HG02610 (cell line): ENCODE measurements around the gene NRG3.

Experiments used
- ATAC-seq: cut with Tn5 transposase; IDR thresholded peaks from one replicate; pipeline ENCODE4 v1.9.1; 2021; ENCODE audit warnings: mild to moderate bottlenecking, moderate library complexity; ENCODE audit not compliant: unreplicated experiment

NRG3 gene

DNA sequence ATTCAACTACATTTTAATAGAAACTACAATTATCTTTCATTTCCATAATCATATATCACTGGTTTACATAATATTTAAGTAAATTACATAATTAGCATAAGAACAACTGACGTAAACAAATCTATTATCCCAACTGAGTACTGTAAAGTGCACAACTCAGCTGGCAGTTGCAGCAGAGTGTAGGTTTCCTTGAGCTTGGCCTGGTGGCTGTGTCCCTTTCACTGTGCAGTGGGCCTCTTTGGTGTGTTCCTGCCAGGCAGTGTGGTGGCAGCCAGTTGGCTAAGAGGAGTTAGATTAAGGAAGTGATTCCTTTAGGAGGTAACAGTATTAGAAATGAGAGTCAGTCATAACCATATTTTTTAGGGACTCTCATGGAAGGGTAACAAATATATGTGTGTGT lies 7.0 kb downstream of the NRG3 start:
- ATAC-seq = no peak

DNA sequence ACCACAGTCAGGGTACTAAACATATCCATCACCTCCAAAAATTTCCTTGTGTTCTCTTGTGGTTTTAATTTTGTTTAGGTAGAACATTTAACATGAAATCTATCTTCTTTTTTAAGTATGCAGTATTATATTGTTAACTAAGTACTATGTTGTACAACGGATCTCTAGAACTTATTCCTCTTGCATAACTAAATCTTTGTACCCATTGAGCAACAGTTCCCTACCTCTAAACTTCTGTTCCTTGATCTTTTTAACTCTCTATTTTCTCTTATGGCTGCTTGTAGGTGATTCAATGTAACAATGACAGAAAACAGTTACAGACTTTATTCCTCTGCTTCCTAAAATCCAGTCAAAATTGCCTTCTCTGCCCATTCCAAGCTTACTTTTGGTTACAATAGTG lies 9.9 kb downstream of the NRG3 start:
- no peak for ATAC-seq

DNA sequence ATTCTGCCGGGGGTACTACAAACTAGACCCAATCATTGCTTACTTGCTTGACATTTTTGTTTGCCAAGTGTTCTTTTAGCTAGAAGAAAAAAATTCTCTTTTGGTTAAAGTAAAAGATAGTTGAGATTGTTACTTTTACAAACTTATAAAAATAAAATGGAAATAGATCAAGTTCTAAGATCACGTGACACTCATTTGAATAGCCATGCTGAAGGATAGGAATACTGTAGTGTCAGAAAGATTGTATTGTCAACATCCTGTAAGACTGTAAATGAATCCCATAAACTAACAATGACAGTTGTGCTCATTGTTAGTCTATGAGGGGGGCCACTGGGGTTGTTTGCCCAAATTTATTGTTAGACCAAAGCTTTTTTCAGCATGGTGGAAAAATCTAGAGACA lies 10.5 kb downstream of the NRG3 start:
- ATAC-seq = no peak

DNA sequence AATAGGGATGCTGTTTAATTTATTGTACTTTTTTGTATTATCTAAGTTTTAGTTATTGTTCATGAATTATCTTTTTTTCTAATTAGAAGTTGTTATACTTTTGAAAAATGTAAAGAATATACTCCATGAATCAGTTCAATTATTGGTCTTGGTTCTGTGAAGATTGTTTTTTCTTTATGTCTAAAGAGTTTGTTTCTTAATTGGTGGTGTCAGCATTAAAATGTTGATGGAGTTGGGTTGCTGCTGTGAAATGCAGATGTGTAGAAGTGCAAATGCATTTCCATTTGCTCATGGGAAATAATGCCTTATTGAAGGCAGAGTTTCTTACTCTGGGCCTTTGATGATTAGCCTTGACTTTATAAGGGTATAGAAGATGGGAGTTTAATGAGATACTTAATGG lies 11.9 kb downstream of the NRG3 start:
- no peak for ATAC-seq

GRCh38 chr10:81889181-81889769 lies 14.3 kb downstream of the NRG3 start:
- ATAC-seq = no peak

DNA sequence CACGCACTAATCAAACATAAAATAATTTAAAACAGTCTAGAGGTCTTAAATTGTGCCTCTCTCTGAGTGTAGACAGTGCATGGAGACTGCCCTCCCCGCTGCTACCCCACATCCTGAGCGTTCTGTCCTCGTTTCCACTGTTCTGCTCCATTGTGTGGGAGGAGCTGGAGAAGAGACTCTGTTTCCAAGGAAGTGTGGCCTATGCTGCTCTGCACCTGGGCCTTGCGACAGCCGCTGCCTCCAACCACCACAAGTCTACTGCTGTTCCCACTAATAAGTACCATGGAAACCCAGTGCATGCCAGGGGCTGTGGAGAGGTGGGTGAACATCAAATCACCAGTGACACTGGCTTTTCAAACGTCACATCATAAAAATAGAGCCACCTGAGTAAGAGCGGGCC lies 19.6 kb downstream of the NRG3 start:
- ATAC-seq = no peak

DNA sequence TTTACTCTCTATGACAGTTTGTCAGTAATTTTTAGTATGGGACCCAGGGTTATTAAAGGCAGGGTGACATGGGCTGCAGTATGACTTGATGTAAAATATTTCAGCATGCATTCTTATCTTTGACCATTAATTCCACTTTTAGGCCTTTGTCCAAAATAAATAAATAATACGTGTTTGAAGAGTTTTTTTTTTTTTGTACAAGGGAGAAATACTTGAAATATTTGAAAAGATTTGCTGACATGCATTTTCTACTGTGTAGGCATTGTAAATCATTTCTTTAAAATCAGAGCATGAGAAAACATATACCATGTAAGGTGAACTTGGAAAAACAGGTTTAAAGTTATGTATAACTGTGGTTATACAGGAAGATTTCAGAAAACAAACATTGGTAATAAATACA lies 23.5 kb downstream of the NRG3 start:
- no peak for ATAC-seq

DNA sequence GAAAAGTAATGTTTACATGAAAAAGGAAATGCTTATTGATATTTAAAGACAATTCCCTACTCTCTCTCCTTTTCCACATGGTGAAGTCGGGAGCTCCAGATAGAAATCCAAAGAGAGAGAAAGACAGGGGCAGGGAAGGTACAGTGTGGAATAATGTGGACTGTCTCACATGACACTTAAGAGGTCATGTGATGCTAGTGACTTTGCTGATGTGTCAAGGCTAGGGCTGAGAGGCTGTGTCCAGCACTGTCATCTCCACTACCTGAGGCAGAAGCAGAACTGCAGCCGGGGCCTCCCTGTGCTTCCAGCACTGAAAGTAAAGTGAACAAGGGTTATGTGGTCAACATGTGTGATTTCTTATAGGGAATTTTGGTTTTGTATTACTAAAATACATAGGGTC lies 26.0 kb downstream of the NRG3 start:
- no peak for ATAC-seq

DNA sequence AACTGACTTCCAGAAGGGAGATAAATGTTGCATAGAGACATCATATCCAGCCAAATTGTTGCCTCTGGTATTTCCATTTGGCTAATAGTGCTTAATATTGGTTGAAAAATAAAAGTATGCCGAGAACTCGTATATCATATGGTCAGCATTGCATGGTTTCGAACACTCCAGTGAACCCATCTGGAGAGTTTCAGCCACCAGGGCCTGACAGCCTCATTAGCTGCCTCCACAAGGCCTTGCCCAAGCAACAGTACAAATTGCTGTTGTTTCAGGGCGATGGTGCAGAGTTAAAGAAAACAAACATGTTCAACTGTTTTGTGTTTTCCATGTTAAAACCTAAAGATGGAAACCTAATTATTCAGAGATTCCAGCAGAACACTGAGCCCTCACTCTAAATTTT lies 28.5 kb downstream of the NRG3 start:
- ATAC-seq = no peak

- ATAC-seq = no peak
Measured at GRCh38 chr10:81905161-81905560, 30.2 kb downstream of the NRG3 start.

- ATAC-seq = no peak
Measured at GRCh38 chr10:81909453-81909852, 34.5 kb downstream of the NRG3 start.

DNA sequence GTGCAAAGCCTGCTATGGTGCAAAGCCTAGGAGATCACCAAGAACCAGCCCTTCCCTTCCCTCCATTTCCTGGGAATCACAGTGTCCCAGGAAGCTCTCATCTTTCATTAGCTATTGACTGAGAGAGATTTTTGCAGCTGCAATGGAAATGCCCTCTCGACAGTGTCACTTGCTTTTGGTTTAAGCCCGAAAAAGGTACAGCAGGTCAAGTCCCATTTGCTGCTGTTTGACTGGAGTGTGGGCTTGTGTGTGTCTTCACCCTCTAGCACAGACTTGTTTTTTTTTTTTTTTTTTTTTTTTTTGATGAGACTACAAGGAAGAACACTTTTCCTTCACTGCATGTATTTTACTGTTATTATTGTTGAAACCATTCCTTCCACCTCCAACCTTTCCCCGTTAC lies 36.3 kb downstream of the NRG3 start:
- ATAC-seq = no peak

DNA sequence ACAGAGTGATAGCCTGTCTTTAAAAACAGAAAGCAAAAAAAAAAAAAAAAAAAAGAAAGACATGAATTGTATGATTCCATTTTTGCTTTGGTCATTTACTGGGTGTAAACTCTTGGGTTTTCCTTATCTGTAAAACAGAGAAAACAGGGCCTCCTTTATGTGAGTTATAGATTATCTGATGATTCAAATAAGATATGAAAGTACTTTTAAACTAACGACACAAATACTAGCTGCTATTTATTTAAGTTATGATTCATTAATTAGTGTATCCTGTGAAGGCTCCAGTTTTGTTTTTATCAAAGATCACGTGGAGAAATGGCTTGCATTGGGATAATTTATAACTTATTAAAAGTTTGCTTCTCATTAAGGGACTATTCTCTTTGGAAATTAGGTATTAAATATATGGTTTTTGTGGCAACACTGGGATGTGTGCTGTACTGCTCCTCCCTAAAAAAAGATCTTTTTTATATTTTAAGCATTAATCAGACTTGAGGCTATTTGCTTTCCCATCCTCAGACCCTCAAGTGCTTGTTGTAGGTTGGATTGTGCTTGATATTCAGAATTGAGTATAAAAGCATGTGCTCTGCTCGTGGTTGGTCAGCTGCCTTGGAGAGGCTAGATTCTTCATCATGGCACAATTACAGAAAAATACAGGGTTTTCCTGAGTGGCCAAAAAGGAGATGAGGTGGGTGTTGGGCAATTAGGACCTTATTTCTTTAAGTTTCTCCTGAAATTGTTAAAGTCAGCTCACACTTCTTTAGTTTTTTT lies 39.9 kb downstream of the NRG3 start:
- ATAC-seq = no peak

GRCh38 chr10:81915504-81915897 lies 40.5 kb downstream of the NRG3 start:
- ATAC-seq = no peak

DNA sequence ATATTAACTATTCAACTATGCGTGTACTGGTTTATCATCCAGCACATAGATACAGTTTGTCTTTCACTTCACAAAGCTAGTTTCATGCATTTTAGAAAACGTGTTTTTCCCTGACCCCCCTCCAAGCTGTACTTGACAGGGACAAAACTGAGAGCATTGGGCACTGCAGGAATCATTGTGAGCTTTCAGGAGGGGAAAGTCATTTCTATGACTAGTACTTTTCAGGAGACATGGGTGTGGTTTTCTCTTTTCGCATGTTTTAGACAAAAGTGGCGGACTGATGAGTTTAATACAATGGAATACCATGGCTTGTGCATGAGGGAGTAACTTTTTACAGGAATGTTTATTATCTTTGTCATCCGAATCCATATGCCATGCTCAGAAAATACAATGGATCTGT lies 42.7 kb downstream of the NRG3 start:
- no peak for ATAC-seq

- ATAC-seq = no peak
Measured at GRCh38 chr10:81918766-81919165, 43.8 kb downstream of the NRG3 start.

GRCh38 chr10:81920213-81920829 lies 45.3 kb downstream of the NRG3 start:
- ATAC-seq = peak; percentile 46

DNA sequence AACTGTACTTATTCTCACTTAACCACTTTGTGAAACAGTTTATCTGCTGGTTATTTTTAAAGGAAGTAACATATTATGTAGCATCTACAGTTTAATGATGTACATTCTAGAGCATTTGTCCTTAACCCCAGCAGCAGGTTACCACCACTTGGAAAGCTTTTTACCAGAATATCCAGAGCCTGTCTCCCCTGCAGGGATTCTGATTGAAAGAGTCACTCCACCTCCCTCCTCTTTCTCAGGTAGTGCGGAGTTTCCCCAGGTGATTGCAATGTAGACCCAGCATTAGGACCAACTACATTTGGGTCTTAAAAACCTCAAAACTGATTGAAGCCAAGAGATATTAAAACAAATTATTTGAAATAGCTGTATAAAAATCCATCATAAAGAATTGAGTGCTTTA lies 53.1 kb downstream of the NRG3 start:
- no peak for ATAC-seq

DNA sequence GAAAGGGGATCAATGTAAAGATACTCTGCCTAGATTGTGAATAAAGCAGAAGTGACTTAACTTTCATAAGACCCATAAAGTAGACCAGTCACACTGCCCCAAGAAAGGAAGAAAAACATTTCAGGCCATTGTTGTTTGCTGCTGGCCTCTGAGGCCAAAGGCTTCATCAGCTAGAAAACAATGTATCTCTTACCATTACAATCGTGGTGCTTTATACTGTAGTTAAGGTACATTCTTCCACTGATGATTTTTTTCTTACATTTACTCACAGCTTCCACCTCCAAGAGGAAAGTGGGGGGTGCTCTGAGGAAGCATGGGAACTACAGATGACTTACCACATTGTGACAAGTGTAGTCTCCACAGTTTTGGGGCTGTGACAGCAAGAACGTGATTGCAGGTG lies 68.6 kb downstream of the NRG3 start:
- ATAC-seq = no peak

- no peak for ATAC-seq
Measured at GRCh38 chr10:81944609-81945008, 69.6 kb downstream of the NRG3 start.

DNA sequence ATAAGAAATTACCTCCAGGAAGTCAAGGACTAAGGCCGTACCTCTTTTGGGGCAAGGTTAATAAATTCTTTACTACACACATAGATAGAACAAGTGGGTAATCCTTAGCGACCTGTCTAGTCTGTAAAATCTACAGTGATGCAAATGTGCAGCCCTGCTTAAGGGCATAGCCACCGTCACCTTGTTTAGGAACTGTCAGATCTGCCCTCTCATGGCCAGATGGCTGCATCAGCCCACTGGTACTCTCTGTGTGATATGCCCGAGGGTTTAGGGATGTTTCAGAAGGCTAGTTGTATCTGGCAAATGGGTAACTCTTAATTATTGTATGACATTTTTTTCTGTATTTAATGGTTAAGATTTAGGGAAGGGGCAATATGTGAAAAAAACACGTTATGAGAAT lies 74.3 kb downstream of the NRG3 start:
- no peak for ATAC-seq

DNA sequence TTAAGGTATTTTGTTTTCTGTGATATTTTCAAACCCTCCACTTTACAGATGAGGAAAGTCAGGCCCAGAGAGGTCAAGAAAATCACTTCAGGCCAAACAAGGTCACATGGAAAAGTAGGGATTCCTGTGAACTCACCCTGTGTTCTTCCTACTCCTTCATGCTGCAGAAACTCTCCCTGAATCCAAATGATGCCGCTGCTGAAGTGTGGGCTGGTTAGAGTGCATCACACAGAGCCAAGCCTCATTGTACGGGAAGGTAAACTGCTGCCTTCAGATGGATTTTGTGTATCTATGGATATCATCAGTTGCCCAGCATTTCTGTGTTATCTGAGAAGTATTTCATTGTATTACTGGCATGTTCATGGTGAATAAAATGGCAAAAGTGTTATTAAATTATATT lies 75.4 kb downstream of the NRG3 start:
- ATAC-seq = no peak

DNA sequence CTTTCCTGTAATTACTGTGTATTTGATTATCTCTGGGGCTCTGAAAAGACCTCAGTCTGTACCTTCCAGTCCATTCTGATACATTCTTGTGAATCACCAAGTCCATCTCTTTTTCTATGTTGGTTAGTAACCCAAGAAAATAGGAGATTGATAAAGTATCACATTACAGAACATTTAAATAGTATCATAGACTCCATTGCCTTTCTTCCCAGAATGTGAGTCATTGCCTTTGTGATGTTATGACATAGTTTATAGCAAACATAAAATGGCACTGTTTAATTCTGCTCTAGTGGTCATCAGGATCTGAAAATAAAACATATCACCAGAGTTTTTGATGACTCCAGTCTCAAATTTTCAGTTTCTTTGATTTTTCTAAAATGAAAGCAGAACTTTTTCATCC lies 78.4 kb downstream of the NRG3 start:
- ATAC-seq = no peak
